Muscle layer of duodenum (tissue), 2 donors: ENCODE data around the gene CD109.
"Not testable (repeated sequence)": the region's sequence is repeated elsewhere in the genome, so short reads cannot be mapped to it uniquely, and the experiment has no call there.

Experiments
- H3K27ac ChIP-seq: one replicate; pipeline ENCODE4 v1.7.0; 2013; ENCODE audit warnings: mild to moderate bottlenecking, low read length
- H3K27me3 ChIP-seq: one replicate; pipeline ENCODE4 v1.7.0; 2013; ENCODE audit warnings: low read depth, mild to moderate bottlenecking, control low read depth, low read length
- H3K36me3 ChIP-seq, 2 donors: one replicate each; pipeline ENCODE4 v1.7.0; 2013; ENCODE audit warnings: low read length in 2 of 2, control low read depth in 1 of 2, mild to moderate bottlenecking in 1 of 2; ENCODE audit not compliant: insufficient read depth in 2 of 2, control insufficient read depth in 1 of 2
- H3K4me1 ChIP-seq, 2 donors: one replicate each; pipeline ENCODE4 v1.7.0; 2013; ENCODE audit warnings: low read length in 2 of 2, mild to moderate bottlenecking in 2 of 2, control low read depth in 1 of 2, moderate library complexity in 1 of 2; ENCODE audit not compliant: insufficient read depth in 2 of 2, control insufficient read depth in 1 of 2
- H3K4me3 ChIP-seq, 2 donors: one replicate each; pipeline ENCODE4 v1.7.0; 2013; ENCODE audit warnings: low read length in 2 of 2, low read depth in 1 of 2, mild to moderate bottlenecking in 1 of 2
- H3K9me3 ChIP-seq, 2 donors: one replicate each; pipeline ENCODE4 v1.7.0; 2013; ENCODE audit warnings: low read length in 2 of 2, control low read depth in 1 of 2, mild to moderate bottlenecking in 1 of 2; ENCODE audit not compliant: control insufficient read depth in 1 of 2
- donor health status: healthy.

CD109 gene

DNA sequence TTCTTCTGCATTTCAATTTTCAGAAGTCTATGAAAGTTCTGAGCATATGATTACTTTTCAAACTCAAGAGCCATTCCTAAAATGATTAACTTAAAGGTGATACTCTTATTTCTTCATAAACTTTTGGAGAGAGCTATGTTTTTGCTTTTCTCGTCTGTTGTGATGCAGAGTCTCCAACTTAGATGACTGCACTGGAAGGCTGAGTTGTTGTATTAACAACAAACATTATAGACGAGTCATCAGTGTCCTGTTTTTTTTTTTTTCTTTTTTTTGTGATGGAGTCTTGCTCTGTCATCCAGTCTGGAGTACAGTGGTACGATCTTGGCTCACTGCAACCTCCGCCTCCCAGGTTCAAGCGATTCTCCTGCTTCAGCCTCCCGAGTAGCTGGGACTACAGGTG is 101.9 kb downstream of the CD109 start:
- H3K36me3 ChIP-seq, result peaks cover 0 to 5% of the 10 kb centered on the region in 2 donors
- H3K27ac ChIP-seq, result no peak overlapping the region
- no peak overlapping the region for H3K4me3 ChIP-seq
- peaks cover 0 to 10% of the 10 kb centered on the region in 2 donors for H3K4me1 ChIP-seq
- H3K9me3 ChIP-seq, result no peaks in the 10 kb centered on the region
- no peaks in the 10 kb centered on the region for H3K27me3 ChIP-seq

DNA sequence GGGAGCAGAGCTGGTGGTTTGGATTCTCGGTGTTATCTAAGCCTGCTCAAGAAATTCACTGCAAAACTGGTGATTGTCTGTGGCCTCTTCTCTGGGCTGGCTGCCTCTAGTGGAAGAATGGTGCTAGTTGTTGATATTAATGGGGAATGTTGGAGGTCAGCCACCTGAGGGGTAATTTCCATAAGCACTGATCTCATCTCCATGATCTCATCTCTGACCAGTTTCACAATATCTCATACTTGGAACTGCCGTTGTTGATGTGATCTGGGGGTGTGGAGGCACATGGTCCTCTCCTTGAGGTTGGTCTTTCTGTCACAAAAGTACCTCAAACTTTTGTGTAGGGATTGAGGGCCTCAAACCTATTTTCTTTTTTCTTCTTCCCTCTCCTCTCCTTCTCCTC is 102.6 kb downstream of the CD109 start:
- Histone ChIP-seq H3K36me3 (no peaks in the 10 kb centered on the region), H3K27ac (peak overlapping the region; percentile 20), H3K4me3 (no peak overlapping the region), H3K4me1 (peaks cover 0 to 10% of the 10 kb centered on the region in 2 donors), H3K27me3 (no peaks in the 10 kb centered on the region), H3K9me3 (no peaks in the 10 kb centered on the region)

DNA sequence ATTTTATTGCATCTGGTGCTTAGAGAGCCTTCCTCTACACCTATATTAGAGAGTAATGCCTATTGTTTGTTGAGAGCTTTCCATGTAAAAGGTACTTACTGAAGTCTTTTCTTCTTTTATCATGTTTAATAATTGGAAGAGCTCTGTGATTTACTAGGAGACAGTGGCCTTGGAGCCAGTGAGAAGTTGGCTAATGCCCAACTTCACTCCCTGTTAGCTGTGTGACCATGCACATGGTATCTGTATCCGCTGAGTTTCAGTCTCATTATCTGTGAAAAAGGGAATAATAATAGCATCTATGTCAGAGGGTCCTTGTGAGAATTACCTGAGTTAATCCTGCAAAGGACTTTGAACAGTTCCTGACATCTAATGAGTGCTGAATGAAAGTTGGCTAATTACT is 105.0 kb downstream of the CD109 start:
- Histone ChIP-seq H3K27ac (no peak overlapping the region), H3K36me3 (peaks cover 0 to 8% of the 10 kb centered on the region in 2 donors), H3K9me3 (no peaks in the 10 kb centered on the region), H3K4me1 (peaks cover 0 to 10% of the 10 kb centered on the region in 2 donors), H3K27me3 (no peaks in the 10 kb centered on the region), H3K4me3 (no peak overlapping the region)

DNA sequence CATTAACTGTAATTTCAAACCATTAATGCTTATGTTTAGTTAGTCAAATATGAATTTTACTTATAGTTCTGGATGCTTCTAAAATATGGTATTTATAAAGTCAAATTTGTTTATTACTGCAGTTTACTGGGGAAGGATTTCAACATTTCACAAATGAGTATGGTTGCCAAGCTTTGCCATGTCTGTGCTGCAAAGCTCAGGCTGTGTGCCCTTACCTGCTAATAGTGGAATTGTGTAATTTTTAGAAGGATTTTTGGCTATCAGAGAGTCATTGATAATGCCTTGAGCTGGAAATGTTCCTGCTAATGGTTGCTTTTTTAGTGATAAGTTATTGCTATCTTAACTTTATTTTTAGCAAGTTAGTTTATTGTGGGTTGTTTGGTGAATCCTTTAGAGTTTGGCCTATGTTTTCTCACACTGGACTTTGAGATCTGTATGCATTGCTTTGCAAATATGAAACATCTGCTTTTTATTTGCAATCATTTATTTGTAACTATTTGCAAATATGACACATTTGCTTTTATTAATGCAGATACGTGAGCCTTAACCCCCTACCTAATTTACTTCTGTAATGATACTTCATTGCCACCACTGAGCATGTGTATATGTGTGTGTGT is 105.8 kb downstream of the CD109 start:
- H3K4me1 ChIP-seq, result peaks cover 0 to 10% of the 10 kb centered on the region in 2 donors
- H3K4me3 ChIP-seq, result no peak overlapping the region
- H3K27me3 ChIP-seq, result no peaks in the 10 kb centered on the region
- H3K27ac ChIP-seq, result no peak overlapping the region
- no peaks in the 10 kb centered on the region for H3K9me3 ChIP-seq
- peaks cover 0 to 8% of the 10 kb centered on the region in 2 donors for H3K36me3 ChIP-seq

DNA sequence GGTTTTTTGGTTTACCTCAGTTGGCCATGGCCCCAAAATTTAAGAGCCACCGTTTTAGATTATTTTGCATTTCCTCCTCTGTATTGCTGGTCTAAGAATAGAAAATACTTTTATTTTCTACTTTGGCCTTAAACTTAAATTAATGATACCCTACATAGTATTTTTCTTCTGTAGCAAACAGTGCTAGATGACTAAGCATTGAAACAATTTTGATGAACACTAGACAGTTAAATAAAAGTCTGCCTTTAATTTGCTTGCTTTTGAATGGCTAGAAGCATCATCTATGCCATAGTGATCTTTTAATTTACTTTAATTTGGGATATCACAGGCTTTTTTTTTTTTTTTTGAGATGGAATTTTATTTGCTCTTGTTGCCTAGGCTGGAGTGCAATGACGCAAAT is 106.4 kb downstream of the CD109 start:
- peaks cover 0 to 10% of the 10 kb centered on the region in 2 donors for H3K4me1 ChIP-seq
- no peaks in the 10 kb centered on the region for H3K9me3 ChIP-seq
- no peak overlapping the region for H3K27ac ChIP-seq
- peaks cover 0 to 8% of the 10 kb centered on the region in 2 donors for H3K36me3 ChIP-seq
- H3K27me3 ChIP-seq, result no peaks in the 10 kb centered on the region
- H3K4me3 ChIP-seq, result no peak overlapping the region

DNA sequence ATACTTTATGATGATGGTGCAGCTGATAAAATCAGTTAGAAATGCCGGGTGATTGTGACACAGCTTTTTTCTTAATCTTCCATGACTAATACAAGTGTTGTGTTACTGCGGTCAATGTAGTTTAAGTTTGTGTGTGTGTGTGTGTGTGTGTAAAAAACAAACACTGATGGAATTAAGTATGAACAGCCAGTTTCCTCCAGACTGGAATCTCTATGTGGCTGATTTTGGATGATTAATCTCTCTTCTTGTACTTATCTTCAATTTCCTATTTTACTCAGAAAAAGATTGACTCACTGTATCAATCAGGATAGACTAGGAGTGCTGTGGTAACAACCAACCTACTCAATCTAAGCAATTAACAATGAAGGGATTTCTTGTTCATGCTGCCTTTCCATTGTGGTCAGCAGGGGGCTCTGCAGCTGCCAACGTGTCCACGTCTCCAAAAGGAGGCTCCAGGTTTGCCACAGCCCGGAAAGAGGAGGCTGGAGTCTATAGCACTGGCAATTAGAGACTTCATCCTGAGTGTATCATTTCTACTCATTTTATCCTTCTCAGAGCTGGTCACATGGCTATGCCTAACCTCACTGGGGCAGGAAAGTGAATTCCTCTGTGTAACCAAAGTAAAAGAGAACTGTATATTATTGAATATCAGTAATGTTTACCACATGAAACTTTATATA is 107.7 kb downstream of the CD109 start:
- Histone ChIP-seq H3K4me3 (no peak overlapping the region), H3K36me3 (peaks cover 0 to 8% of the 10 kb centered on the region in 2 donors), H3K27ac (no peak overlapping the region), H3K9me3 (no peaks in the 10 kb centered on the region), H3K27me3 (no peaks in the 10 kb centered on the region), H3K4me1 (peaks cover 0 to 5% of the 10 kb centered on the region in 2 donors)

DNA sequence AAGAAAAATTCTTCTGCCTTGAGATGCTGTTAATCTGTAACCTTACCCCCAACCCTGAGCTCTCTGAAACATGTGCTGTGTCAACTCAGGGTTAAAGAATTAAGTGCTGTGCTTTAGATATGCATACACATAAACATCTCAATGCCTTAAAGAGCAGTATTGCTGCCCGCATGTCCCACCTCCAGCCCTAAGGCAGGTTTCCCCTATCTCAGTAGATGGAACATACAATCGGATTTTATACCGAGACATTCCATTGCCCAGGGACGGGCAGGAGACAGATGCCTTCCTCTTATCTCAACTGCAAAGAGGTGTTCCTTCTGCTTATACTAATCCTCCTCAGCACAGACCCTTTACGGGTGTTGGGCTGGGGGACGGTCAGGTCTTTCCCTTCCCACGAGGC is 109.2 kb downstream of the CD109 start:
- not testable (repeated sequence) for H3K9me3 ChIP-seq, H3K4me3 ChIP-seq, H3K36me3 ChIP-seq, H3K27ac ChIP-seq, H3K27me3 ChIP-seq, H3K4me1 ChIP-seq

DNA sequence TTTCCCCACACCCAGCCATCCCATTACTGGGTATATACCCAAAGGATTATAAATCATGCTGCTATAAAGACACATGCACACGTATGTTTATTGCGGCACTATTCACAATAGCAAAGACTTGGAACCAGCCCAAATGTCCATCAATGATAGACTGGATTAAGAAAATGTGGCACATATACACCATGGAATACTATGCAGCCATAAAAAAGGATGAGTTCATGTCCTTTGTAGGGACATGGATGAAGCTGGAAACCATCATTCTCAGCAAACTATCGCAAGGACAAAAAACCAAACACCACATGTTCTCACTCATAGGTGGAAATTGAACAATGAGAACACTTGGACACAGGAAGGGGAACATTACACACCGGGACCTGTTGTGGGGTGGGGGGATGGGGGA is 110.0 kb downstream of the CD109 start:
- H3K27me3 ChIP-seq, H3K27ac ChIP-seq, H3K9me3 ChIP-seq, H3K4me1 ChIP-seq, H3K4me3 ChIP-seq: not testable (repeated sequence)
- H3K36me3 ChIP-seq, result peaks cover 0 to 12% of the 10 kb centered on the region in 2 donors

DNA sequence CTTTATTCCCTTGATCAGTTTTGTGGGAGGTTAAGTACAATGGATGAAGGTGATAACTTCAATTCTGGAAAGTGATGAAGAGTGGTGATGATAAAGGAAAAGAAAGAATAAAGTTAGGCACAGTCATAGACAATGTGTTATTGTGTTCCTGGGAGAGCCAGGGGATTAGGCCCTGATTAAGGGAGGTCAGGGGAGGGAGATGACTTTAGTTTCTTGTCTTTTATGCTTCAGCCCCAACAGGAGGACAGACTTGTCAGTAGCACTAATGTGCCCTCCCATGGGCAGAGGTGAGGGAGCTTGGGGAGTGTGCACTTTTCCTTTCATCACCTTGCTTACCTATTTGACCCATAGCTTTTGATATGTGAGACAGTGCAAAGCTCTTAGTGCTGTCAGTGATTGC is 115.7 kb downstream of the CD109 start:
- H3K27me3 ChIP-seq, result no peaks in the 10 kb centered on the region
- peaks cover 0 to 12% of the 10 kb centered on the region in 2 donors for H3K36me3 ChIP-seq
- H3K27ac ChIP-seq, result no peak overlapping the region
- H3K9me3 ChIP-seq, result no peaks in the 10 kb centered on the region
- H3K4me1 ChIP-seq, result no peaks in the 10 kb centered on the region
- H3K4me3 ChIP-seq, result no peak overlapping the region

DNA sequence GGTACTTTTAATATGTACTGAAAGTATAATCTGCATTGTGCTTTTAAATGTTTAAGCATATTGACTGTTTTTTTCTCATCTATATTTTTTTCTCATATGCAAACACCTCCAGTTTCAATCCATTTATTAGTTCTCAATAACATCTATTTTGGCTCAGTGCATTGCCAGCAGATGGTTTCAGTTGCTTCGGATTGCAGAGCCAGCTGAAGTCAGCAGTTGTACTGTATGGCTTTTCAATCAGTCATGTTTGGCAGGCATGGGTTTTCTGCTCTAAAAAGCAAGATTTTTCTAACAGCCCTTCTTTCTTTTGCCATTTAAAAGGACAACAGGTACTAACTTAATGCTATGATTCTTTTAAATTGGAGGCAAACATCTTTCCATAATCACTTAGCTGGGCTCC is 121.2 kb downstream of the CD109 start:
- no peak overlapping the region for H3K27ac ChIP-seq
- H3K27me3 ChIP-seq, result no peaks in the 10 kb centered on the region
- H3K9me3 ChIP-seq, result no peaks in the 10 kb centered on the region
- H3K4me1 ChIP-seq, result no peaks in the 10 kb centered on the region
- no peak overlapping the region for H3K4me3 ChIP-seq
- peaks cover 0 to 15% of the 10 kb centered on the region in 2 donors for H3K36me3 ChIP-seq

DNA sequence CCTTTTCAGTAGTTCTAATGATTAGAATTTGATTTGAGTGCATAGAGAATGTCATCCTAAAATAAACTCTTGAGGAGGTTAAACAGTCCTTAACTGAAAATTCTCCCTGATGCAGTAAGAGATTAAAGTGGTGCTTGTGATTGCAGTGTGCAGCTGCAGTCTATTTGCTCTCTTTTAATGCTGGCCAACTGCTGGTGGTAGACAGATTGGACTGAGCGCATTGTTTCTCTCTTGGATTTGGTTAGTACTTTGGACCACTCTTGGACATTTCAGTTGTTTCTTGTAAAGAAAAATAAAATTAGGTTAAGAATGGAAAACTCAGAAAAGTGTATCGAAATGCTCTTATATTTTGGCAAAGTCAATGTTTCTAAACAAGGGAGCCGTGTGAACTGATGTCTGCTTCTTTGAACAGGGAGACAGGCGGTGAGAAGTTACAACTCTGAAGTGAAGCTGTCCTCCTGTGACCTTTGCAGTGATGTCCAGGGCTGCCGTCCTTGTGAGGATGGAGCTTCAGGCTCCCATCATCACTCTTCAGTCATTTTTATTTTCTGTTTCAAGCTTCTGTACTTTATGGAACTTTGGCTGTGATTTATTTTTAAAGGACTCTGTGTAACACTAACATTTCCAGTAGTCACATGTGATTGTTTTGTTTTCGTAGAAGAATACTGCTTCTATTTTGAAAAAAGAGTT is 127.2 kb downstream of the CD109 start:
- Histone ChIP-seq H3K9me3 (no peaks in the 10 kb centered on the region), H3K4me3 (peak overlapping the region in 1 of 2 donors; percentile 19), H3K36me3 (peaks cover 0 to 6% of the 10 kb centered on the region in 2 donors), H3K27me3 (no peaks in the 10 kb centered on the region), H3K27ac (no peak overlapping the region), H3K4me1 (peaks cover 0 to 12% of the 10 kb centered on the region in 2 donors)
